Activated B cell treated with CpG ODN at 0.5 μM for 24 hours (primary cell): ENCODE measurements around the gene ABCB8. TPM values are rescaled to one million over a fixed set of nuclear protein-coding genes. Genes with fewer than 3 reads are reported as not detected.

Source experiments
- ATAC-seq: fragments of 200-7000 bp; cut with Tn5 transposase; one replicate; pipeline ENCODE4 v1.10.0; 2021; ENCODE audit warnings: low read depth, mild to moderate bottlenecking, moderate library complexity
- CTCF ChIA-PET: fragments of 350-600 bp; sonication (Branson Sonifier 250); formaldehyde crosslinking; loops from one replicate; lab custom pipeline; 2021; ENCODE audit warnings: antibody characterized with exemption; lab: Charles Lee
- POLR2A ChIA-PET: fragments of 350-600 bp; sonication (Branson Sonifier 250); formaldehyde crosslinking; loops from one replicate; lab custom pipeline; 2021; ENCODE audit warnings: antibody characterized with exemption; lab: Charles Lee
- DNase-seq: peaks from one replicate; pipeline ENCODE4 v3.0.0; 2022
- H3K27ac Mint-ChIP-seq: one replicate; pipeline ENCODE4 v1.8.0; 2020; ENCODE audit warnings: mixed read lengths
- H3K27me3 Mint-ChIP-seq: one replicate; pipeline ENCODE4 v1.8.0; 2021; ENCODE audit warnings: mixed read lengths
- H3K36me3 Mint-ChIP-seq: one replicate; pipeline ENCODE4 v1.8.0; 2021; ENCODE audit warnings: low read depth, mixed read lengths
- H3K4me1 Mint-ChIP-seq: one replicate; pipeline ENCODE4 v1.8.0; 2021; ENCODE audit warnings: mixed read lengths
- H3K4me3 Mint-ChIP-seq: one replicate; pipeline ENCODE4 v1.8.0; 2020; ENCODE audit warnings: mild to moderate bottlenecking, mixed read lengths
- H3K9me3 Mint-ChIP-seq: one replicate; pipeline ENCODE4 v1.8.0; 2020; ENCODE audit warnings: mixed read lengths
- CTCF ChIP-seq: fragments of 200-600 bp; IDR thresholded peaks from one replicate; pipeline ENCODE4 v1.8.0; 2022; ENCODE audit warnings: antibody characterized with exemption, mild to moderate bottlenecking
- intact Hi-C: fragments of 100-400 bp; cut with micrococcal nuclease; formaldehyde crosslinking; loops from one replicate; pipeline ENCODE4 v1.15.1; 2024
- total RNA-seq: library from RNA; stranded (reverse); gene quantifications from 2 replicates; pipeline ENCODE4 v1.2.3, GENCODE V29; 2022

ABCB8 gene
- total RNA-seq, 1 donor from 2014 or later, result 46.5 TPM

GRCh38 chr7:151074817-151075661 lies 46.8 kb downstream of the ABCB8 start:
- intact Hi-C loops, result no loop called here
- ATAC-seq (no peak), DNase-seq (no peak)
- Mint-ChIP-seq H3K9me3 (no peaks in the 10 kb centered on the region), H3K4me3 (no peak overlapping the region), H3K27ac (no peak overlapping the region), H3K27me3 (no peaks in the 10 kb centered on the region), H3K36me3 (peaks cover 47% of the 10 kb centered on the region), H3K4me1 (peaks cover 20% of the 10 kb centered on the region)
- CTCF ChIA-PET, result no interaction called here
- TF ChIP-seq CTCF, result no peak
- POLR2A ChIA-PET, result no interaction called here

- Mint-ChIP-seq H3K27ac (no peak overlapping the region), H3K9me3 (no peaks in the 10 kb centered on the region), H3K36me3 (peaks cover 42% of the 10 kb centered on the region), H3K4me3 (no peak overlapping the region), H3K27me3 (no peaks in the 10 kb centered on the region), H3K4me1 (peaks cover 20% of the 10 kb centered on the region)
- intact Hi-C loops, result no loop called here
- DNase-seq (no peak), ATAC-seq (no peak)
- ChIA-PET POLR2A (no interaction called here), CTCF (no interaction called here)
- no peak for TF ChIP-seq CTCF
These were observed 47.4 kb downstream of the ABCB8 start for GRCh38 chr7:151075662-151075971.

GRCh38 chr7:151075978-151076426 lies 47.8 kb downstream of the ABCB8 start:
- intact Hi-C loops, result no loop called here
- ChIA-PET CTCF (no interaction called here), POLR2A (interaction anchor here (0.7 kb wide), 2 partner anchors 15 to 19 kb away, joined by 3 read pairs; no protein-coding TSS in a partner anchor)
- Mint-ChIP-seq H3K27me3 (no peaks in the 10 kb centered on the region), H3K27ac (no peak overlapping the region), H3K4me3 (no peak overlapping the region), H3K9me3 (no peaks in the 10 kb centered on the region), H3K4me1 (peaks cover 20% of the 10 kb centered on the region), H3K36me3 (peaks cover 38% of the 10 kb centered on the region)
- DNase-seq, result no peak
- TF ChIP-seq CTCF, result no peak
- ATAC-seq, result no peak

- peaks cover 28% of the 10 kb centered on the region for H3K36me3 Mint-ChIP-seq
- no peak overlapping the region for H3K27ac Mint-ChIP-seq
- H3K27me3 Mint-ChIP-seq, result no peaks in the 10 kb centered on the region
These were observed 48.8 kb downstream of the ABCB8 start for GRCh38 chr7:151076863-151077704.

More at GRCh38 chr7:151076863-151077704, 48.8 kb downstream of the ABCB8 start:
- POLR2A ChIA-PET, result no interaction called here
- Mint-ChIP-seq H3K4me1 (peaks cover 24% of the 10 kb centered on the region), H3K4me3 (no peak overlapping the region), H3K9me3 (no peaks in the 10 kb centered on the region)
- ATAC-seq (no peak), DNase-seq (no peak)
- CTCF ChIA-PET, result no interaction called here
- no peak for TF ChIP-seq CTCF
- intact Hi-C loops, result no loop called here
